Esophagus muscularis mucosa (tissue), 4 donors: Measurements from ENCODE around the gene METTL26. TPM values are rescaled to one million over a fixed set of nuclear protein-coding genes. Genes with fewer than 3 reads are reported as not detected.

Experiments used
- DNase-seq: peaks from one replicate; pipeline ENCODE4 v3.0.0-alpha.2; 2017; ENCODE audit errors: extremely low spot score
- H3K27ac ChIP-seq, 4 donors: fragments of 200-600 bp; sonication (generic); replicated peaks in 1 of 4; 1 replicate in 3 of 4; 2 replicates in 1 of 4; pipeline ENCODE4 v1.5.1; 2016 to 2019; ENCODE audit warnings: mild to moderate bottlenecking in 1 of 4
- H3K27me3 ChIP-seq, 4 donors: fragments of 200-600 bp; sonication (generic); one replicate each; pipeline versions ENCODE4 v1.5.1 to v1.6.0; 2016 to 2019
- H3K36me3 ChIP-seq, 4 donors: fragments of 200-600 bp; sonication (generic); one replicate each; pipeline ENCODE4 v1.5.1; 2016 to 2019
- H3K4me1 ChIP-seq, 4 donors: fragments of 200-600 bp; sonication (generic); one replicate each; pipeline ENCODE4 v1.5.1; 2016 to 2019
- H3K4me3 ChIP-seq, 4 donors: fragments of 200-600 bp; sonication (generic); 1 replicate in 2 of 4; 2 replicates in 2 of 4; pipeline ENCODE4 v1.5.1; 2016 to 2019; ENCODE audit warnings: mild to moderate bottlenecking in 4 of 4, moderate library complexity in 1 of 4
- H3K9me3 ChIP-seq, 4 donors: fragments of 200-600 bp; sonication (generic); 1 replicate in 3 of 4; 2 replicates in 1 of 4; pipeline ENCODE4 v1.5.1; 2016 to 2019
- EP300 ChIP-seq: sonication (generic); formaldehyde crosslinking; IDR thresholded peaks from one replicate; pipeline ENCODE4 v1.6.1; 2017; ENCODE audit warnings: antibody characterized with exemption
- POLR2A ChIP-seq: fragments of 450-650 bp; IDR thresholded peaks from one replicate; pipeline ENCODE4 v1.6.1; 2017; ENCODE audit warnings: antibody characterized with exemption, moderate library complexity, mild to moderate bottlenecking, low read depth
- POLR2AphosphoS5 ChIP-seq, 2 donors: sonication (generic); formaldehyde crosslinking; IDR thresholded peaks; one replicate each; pipeline ENCODE4 v1.6.1; 2017; ENCODE audit warnings: antibody characterized with exemption in 2 of 2
- WGBS: methylation state at CpG from one replicate; pipeline ENCODE4 v1.1.5; 2018; 5-methylcytosine and 5-hydroxymethylcytosine counted together
- intact Hi-C: fragments of 100-400 bp; cut with DNase I; formaldehyde crosslinking; loops from one replicate; pipeline ENCODE4 v1.15.1; 2023
- total RNA-seq, 4 donors: library from RNA; depleted of rRNA; stranded (reverse); fragments of >200 nt; gene quantifications; one replicate each; pipeline versions ENCODE4 v1.1.0 to v1.2.1, GENCODE V29; 2016
- TF ChIP-seq, protein P1 (sequence below), 3 experiments: fragments of 200-600 bp in 2 of 3; fragments of 450-650 bp in 1 of 3; sonication (generic) in 2 of 3; IDR thresholded peaks; one replicate each; pipeline ENCODE4 v1.5.1; 2017 to 2019; ENCODE audit warnings: antibody characterized with exemption in 3 of 3, mild to moderate bottlenecking in 2 of 3, moderate library complexity in 1 of 3

The METTL26 gene
- total RNA-seq, 4 donors from 2014 or later = 129 to 166 (median 142) TPM

DNA sequence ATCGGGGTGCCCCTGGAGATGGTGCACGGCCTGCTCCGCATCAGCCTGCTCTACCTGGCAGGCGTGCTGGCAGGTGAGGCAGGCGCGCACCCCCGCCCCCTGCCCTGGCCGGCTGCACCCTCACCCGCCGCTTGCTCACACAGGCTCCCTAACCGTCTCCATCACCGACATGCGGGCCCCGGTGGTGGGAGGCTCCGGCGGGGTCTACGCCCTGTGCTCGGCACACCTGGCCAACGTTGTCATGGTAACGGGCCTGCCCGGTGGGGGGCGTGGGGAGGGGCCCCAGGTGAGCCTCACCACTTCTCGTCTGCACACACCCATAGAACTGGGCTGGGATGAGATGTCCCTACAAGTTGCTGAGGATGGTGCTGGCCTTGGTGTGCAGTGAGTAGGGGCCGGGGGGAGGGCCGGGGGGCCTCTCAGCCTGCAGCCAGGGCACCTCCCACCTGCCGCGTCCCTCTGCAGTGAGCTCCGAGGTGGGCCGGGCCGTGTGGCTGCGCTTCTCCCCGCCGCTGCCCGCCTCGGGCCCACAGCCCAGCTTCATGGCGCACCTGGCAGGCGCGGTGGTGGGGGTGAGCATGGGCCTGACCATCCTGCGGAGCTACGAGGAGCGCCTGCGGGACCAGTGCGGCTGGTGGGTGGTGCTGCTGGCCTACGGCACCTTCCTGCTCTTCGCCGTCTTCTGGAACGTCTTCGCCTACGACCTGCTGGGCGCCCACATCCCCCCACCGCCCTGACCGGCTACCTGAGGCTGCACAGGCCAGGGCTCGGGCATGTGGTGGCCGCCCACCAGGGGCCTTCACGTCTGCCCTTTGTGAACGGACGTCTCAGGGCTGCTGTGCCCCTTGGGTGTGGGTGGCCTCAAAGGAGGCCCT, 41.4 kb upstream of the METTL26 start:
- peaks cover 0 to 5% (median 0%) of the 10 kb centered on the region in 4 donors for H3K27me3 ChIP-seq
- peaks cover 37 to 58% (median 50%) of the 10 kb centered on the region in 4 donors for H3K4me1 ChIP-seq
- no peak for DNase-seq
- intact Hi-C loops = no loop called here
- H3K36me3 ChIP-seq = peaks cover 22 to 29% (median 29%) of the 10 kb centered on the region in 4 donors
- no peak for TF ChIP-seq POLR2A
- no peak for TF ChIP-seq POLR2AphosphoS5 (IDR thresholded peaks at IDR 0.05)
- TF ChIP-seq, protein P1, sequence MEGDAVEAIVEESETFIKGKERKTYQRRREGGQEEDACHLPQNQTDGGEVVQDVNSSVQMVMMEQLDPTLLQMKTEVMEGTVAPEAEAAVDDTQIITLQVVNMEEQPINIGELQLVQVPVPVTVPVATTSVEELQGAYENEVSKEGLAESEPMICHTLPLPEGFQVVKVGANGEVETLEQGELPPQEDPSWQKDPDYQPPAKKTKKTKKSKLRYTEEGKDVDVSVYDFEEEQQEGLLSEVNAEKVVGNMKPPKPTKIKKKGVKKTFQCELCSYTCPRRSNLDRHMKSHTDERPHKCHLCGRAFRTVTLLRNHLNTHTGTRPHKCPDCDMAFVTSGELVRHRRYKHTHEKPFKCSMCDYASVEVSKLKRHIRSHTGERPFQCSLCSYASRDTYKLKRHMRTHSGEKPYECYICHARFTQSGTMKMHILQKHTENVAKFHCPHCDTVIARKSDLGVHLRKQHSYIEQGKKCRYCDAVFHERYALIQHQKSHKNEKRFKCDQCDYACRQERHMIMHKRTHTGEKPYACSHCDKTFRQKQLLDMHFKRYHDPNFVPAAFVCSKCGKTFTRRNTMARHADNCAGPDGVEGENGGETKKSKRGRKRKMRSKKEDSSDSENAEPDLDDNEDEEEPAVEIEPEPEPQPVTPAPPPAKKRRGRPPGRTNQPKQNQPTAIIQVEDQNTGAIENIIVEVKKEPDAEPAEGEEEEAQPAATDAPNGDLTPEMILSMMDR (IDR thresholded peaks at IDR 0.05) = no peak
- no peak for TF ChIP-seq EP300
- no peak overlapping the region for H3K4me3 ChIP-seq
- H3K27ac ChIP-seq = no peak overlapping the region
- H3K9me3 ChIP-seq = no peaks in the 10 kb centered on the region
- 65% methylated on average over 21 of the region's 57 CpGs for WGBS

DNA sequence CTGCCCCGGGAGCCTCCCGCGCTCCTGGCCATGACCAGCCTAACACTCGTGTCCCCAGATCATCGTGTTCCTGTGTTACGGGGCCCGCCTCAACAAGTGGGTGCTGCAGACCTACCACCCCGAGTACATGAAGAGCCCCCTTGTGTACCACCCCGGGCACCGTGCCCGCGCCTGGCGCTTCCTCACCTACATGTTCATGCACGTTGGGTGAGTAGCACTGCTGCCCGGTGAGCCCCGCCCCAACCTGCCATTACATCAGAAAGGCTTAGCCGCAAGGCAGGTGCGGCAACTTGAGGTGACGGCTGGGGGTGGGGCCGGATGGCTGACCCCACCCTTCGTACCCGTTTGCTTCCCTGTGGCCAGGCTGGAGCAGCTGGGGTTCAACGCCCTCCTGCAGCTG, 40.8 kb upstream of the METTL26 start:
- Histone ChIP-seq H3K27me3 (peaks cover 0 to 5% (median 0%) of the 10 kb centered on the region in 4 donors), H3K9me3 (no peaks in the 10 kb centered on the region), H3K4me1 (peaks cover 30 to 52% (median 43%) of the 10 kb centered on the region in 4 donors), H3K36me3 (peaks cover 22 to 29% (median 29%) of the 10 kb centered on the region in 4 donors), H3K27ac (no peak overlapping the region), H3K4me3 (no peak overlapping the region)
- DNase-seq = no peak
- intact Hi-C loops = no loop called here
- WGBS = 80% methylated on average over 21 of the region's 23 CpGs
- TF ChIP-seq POLR2AphosphoS5 (IDR thresholded peaks at IDR 0.05) (no peak), POLR2A (no peak), EP300 (no peak)
- TF ChIP-seq, protein P1 (IDR thresholded peaks at IDR 0.05) = no peak

DNA sequence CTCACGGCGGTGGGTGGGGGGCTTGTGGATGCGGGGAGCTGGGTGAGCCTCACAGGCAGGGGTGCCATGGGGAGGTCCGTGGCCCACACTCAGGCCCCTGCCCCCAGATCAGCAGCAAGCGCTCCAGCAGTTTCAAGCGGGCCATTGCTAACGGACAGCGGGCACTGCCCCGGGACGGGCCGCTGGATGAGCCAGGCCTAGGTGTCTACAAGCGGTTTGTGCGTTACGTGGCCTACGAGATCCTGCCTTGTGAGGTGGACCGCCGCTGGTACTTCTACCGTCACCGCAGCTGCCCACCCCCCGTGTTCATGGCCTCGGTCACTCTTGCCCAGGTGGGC, 40.4 kb upstream of the METTL26 start:
- Histone ChIP-seq H3K27ac (no peak overlapping the region), H3K4me3 (no peak overlapping the region), H3K36me3 (peaks cover 22 to 29% (median 29%) of the 10 kb centered on the region in 4 donors), H3K27me3 (peaks cover 0 to 5% (median 0%) of the 10 kb centered on the region in 4 donors), H3K4me1 (peaks cover 27 to 48% (median 39%) of the 10 kb centered on the region in 4 donors), H3K9me3 (no peaks in the 10 kb centered on the region)
- DNase-seq = no peak
- intact Hi-C loops = no loop called here
- 80% methylated on average over 2 of the region's 21 CpGs for WGBS
- TF ChIP-seq POLR2AphosphoS5 (IDR thresholded peaks at IDR 0.05) (no peak), EP300 (no peak)

DNA sequence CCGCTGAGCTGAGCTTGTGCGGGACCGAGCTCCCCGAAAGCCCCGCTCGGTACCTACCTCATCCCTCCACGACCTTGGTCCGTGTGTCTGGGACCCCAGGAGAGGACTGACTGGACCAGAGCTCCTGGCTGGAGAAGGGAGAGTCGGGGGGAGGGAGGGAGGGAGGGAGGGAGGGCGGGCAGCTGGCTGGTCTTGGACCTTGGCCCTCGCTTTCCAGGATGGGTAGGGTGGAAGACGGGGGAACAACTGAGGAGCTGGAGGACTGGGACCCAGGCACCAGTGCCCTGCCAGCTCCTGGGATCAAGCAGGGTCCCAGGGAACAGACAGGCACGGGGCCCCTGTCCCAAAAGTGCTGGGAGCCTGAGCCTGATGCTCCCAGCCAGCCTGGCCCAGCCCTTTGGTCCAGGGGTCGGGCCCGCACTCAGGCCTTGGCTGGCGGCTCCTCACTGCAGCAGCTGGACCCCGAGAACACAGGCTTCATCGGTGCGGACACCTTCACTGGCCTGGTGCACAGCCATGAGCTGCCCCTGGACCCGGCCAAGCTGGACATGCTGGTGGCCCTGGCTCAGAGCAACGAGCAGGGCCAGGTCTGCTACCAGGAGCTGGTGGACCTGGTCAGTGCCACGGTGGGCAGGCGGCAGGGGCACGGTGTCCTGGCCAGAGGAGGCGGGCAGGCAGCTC, 39.9 kb upstream of the METTL26 start:
- no peak for DNase-seq
- Histone ChIP-seq H3K4me3 (peak overlapping the region; percentile 47 to 60 (median 48)), H3K9me3 (no peaks in the 10 kb centered on the region), H3K36me3 (peaks cover 27 to 32% (median 30%) of the 10 kb centered on the region in 4 donors), H3K4me1 (peaks cover 22 to 43% (median 34%) of the 10 kb centered on the region in 4 donors), H3K27ac (peak overlapping the region in 3 of 4 donors; percentile 30 to 63 (median 49)), H3K27me3 (peaks cover 0 to 5% (median 0%) of the 10 kb centered on the region in 4 donors)
- 23% methylated on average over 4 of the region's 25 CpGs for WGBS
- no peak for TF ChIP-seq POLR2AphosphoS5 (IDR thresholded peaks at IDR 0.05)
- TF ChIP-seq POLR2A = no peak
- TF ChIP-seq, protein P1 (IDR thresholded peaks at IDR 0.05) = no peak
- TF ChIP-seq EP300 = no peak
- intact Hi-C loops = no loop called here
